TTC549 (cell line): ENCODE results near the gene SH3BP5L.
A peak's percentile ranks its signal among the peaks of the same experiment; 100 is the strongest.
"Not testable (repeated sequence)": the region's sequence is repeated elsewhere in the genome, so short reads cannot be mapped to it uniquely, and the experiment has no call there.

Experiments
- FAIRE-seq: peaks from 2 replicates; lab custom pipeline; 2012; peaks lifted over from hg19 to GRCh38; lab: Jason Lieb, UNC

Gene SH3BP5L

DNA sequence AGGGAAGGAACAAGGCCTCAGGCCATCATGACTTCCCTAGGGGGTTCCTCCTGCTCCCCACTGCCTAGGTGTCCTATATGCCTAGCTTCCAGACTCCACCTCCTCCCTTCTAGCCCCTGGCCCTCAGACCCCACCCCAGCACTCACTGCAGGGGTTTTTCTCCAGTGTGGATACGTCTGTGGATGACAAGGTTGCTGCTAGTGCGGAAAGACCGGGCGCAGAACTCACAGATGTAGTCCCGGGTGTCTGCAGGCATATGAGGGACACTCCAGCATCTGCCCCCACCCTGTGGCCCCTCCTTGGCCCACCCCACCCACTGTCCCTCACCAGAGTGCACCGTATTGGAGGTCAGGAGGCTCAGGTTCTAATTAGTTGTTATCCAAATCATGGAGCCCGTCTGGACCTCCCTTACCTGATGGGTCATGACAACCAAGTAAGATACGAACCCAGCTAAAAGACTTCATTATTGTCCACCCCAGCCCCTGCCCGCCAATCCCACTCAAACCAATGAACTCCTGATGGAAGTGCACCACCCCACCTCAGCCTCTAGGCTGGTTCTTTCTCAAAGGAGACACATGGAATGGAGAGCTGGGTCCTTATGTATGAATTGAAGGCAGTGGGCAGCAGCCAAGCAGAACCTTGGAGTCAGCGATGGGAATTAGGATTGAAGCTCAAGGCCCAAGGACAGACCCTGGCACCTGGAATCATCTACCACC, 25.0 kb upstream of the SH3BP5L start:
- no peak for FAIRE-seq

DNA sequence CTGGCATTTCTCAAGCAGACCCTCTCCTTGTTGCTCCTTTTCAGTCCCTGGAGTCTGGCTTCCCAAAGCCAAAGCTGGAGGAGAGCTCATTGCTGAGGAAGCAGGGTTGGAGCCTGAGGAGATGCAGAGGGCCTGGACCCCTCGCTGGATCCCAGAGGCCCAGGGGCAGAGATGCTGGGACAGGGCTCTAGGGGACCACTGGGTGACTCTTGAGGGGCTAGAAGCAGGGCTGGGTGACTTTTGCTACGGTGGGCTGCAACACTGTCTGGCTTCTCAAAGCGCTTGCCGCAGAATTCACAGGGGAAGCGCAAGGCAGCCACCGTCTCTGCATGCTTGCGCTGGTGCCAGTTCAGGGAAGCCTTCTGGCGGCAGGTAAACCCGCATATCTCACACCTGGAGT, 24.4 kb upstream of the SH3BP5L start:
- no peak for FAIRE-seq

DNA sequence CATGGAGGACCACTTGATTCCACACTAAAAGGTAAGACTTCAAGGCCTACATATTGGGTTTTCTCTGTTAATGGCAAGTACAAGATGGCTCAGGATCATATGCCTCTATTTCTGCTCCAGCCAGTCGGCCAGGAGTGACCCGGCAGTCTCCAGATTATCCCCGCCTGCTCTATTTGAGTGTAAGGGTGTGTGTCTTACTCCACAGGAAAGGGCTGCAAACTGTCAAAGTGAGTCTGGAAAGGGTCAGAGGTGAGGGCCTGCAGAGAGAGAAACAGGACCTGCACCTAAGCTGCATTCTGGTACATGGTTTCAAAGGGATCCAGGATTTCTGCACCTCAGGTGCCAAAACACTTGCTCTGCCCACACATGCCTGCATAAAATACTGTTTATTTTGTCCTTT, 23.9 kb upstream of the SH3BP5L start:
- no peak for FAIRE-seq

DNA sequence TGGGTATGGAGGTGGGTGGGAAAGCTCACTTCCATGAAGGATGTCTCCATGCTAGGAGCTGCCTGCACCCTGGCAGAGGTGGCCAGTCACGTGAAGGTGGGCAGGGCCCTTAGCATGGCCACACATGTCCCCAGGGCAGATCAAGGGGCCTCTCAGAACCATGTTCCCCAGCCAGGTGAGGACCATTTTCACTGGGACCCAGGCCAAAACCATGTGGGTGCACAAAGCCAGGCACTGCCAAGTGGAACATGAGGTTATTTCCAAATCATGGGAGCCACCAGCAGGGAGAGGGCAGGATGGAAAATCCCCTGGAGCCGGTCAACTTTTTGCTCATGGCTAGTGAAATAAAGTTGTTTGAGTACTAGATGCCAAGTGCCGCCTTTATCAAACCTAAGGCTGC, 23.4 kb upstream of the SH3BP5L start:
- FAIRE-seq, result no peak

DNA sequence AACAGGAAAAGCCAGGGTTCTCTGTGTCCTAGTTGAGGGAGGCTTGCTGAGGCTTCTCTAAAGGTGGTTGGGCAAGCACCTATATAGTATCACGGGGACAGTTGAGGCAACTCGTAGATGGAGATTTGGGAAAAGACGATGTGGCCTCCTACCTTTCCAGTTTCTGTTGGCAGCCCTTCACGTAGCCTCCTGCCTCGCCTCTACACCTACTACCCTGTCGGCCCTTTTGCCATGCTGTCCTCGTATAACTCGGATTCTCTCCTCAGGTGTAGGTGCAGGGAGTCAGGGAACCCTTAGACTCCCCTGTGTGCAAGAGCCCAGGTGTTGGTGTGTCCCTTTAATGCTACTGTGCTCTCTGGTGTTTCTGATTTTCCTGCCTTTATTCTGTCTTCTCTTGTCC, 22.9 kb upstream of the SH3BP5L start:
- no peak for FAIRE-seq

DNA sequence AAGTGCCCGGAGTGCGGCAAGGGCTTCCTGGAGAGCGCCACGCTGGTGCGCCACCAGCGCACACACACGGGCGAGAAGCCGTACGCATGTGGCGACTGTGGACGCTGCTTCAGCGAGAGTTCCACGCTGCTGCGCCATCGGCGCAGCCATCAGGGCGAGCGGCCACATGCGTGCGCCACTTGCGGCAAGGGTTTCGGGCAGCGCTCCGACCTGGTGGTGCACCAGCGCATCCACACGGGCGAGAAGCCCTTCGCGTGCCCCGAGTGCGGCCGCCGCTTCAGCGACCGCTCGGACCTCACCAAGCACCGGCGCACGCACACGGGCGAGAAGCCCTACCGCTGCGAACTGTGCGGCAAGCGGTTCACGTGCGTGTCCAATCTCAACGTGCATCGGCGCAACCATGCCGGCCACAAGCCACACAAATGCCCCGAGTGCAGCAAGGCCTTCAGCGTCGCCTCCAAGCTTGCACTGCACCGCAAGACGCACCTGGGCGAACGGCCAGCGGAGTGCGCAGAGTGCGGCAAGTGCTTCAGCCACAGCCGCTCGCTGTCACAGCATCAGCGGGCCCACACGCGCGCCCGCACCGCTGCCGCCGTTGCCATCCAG, 22.3 kb upstream of the SH3BP5L start:
- no peak for FAIRE-seq

DNA sequence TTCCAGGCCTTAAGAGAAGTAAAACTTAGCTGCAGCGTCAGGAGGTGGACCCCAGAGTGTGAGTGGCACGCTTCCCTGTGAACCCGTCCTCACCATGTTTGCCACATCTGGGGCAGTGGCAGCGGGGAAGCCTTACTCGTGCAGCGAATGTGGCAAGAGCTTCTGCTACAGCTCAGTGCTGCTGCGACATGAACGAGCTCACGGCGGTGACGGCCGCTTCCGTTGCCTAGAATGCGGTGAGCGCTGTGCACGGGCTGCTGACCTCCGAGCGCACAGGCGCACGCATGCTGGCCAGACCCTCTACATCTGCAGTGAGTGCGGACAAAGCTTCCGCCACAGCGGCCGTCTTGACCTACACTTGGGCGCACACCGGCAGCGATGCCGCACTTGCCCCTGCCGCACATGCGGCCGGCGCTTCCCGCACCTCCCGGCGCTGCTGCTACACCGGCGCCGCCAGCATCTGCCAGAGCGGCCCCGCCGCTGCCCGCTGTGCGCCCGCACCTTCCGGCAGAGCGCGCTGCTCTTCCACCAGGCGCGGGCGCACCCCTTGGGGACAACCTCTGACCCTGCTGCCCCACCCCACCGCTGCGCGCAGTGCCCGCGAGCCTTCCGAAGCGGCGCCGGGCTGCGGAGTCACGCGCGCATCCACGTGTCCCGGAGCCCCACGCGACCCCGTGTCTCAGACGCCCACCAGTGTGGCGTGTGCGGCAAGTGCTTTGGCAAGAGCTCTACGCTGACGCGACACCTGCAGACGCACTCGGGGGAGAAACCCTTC, 21.7 kb upstream of the SH3BP5L start:
- no peak for FAIRE-seq

DNA sequence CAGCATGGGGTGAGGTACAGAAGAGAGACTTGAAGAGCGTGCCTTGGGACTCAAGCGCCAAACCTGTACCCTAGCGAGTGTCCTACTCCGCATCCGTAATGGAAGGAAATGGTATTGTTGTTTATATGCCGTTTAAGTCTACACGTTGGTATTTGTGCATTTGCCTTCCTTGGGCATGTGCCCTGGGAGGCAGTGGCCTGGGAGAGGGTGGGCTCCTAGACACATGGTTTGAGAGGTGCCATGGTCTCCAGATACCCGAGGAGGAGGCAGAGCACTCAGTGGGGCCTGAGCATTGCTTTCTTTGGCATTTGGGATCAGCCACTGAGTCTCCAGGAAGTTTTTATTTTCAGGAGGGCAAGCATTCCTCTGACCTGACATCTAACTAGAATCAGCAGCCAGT, 18.8 kb upstream of the SH3BP5L start:
- FAIRE-seq, result no peak

DNA sequence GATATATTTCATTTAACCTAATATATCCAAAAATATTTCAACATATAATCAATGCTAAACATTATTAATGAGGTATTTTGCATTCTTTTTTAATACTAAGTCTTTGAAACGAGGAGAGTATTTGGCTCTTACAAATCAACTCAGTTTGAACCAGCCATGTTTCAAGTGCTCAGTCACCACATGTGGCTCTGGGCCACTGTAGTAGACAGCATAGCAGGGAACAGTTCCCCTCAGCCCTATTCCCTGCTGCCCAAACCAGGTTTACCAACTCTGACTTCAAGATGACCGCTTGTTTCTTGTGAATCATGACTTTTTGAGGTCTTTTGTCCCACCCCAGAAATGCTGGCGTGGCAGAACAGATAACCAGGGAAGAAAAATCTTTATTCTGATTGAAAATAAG, 18.0 kb upstream of the SH3BP5L start:
- FAIRE-seq, result no peak

DNA sequence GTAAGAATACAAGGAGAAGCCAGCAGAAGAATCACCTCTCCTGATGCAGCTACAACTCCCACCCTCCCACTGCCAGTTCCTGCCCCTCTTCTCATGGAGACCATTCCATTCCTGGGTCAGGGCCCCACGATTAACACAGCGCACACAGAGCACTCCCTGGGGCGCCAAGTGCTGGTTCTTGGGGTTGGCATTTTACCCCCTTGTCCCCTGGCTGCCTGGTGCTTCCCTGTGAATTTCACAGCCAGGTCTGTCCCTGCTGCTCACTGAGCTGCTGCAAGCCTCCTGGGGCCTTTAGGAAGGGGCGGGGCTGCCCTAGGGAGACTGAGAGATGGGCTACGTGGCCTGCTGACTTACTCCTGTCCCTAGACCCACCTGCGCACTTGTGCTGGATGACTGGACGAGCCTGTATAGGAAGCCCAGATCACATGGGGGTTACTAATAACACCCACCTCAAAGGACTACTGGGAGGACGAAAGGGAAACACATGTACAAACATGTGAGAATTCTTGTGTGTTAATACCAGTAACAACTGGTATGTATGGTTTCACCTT, 17.1 kb upstream of the SH3BP5L start:
- no peak for FAIRE-seq

DNA sequence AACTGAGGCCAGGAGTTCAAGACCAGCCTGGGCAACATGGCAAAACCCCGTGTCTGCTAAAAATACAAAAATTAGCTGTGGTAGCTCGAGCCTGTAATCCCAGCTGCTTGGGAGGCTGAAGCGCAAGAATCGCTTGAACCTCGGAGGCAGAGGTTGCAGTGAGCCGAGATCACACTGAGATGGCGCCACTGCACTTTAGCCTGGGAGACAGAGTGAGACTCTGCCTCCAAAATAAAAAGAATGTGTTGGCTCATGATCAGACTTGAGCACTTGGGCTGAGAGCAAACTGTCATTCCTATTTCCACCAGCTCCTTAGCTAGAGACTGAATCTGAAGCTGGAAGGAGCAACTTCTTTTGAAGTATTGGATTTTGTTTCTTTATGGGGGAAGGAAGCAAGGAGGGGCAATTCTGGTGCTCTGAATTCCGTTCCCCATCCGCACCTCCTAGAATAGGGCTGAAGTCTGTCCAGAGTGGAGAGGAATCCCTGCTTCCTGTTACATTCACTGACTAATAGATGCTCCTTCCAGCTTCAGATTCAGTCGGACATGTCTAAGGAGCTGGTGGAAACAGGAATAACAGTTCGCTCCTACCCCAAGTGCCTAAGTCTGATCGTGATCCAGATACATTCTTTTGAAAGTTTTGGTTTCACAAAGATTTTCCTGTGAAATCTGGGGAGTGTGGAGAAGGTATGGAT, 16.1 kb upstream of the SH3BP5L start:
- no peak for FAIRE-seq

DNA sequence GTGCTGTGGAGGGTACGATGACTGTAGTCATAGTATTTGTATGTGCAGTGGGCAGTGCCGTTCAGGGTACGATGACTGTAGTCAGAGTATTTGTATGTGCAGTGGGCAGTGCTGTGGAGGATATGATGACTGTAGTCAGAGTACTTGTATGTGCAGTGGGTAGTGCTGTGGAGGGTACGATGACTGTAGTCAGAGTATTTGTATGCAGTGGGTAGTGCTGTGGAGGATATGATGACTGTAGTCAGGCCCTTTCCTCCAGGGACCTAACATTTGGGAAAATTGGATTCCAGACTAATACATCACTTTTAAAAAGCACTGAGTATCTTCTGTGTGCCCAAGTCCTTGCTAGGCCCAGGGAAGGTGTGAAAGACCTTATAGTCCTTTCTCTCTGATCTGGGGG, 15.2 kb upstream of the SH3BP5L start:
- no peak for FAIRE-seq

DNA sequence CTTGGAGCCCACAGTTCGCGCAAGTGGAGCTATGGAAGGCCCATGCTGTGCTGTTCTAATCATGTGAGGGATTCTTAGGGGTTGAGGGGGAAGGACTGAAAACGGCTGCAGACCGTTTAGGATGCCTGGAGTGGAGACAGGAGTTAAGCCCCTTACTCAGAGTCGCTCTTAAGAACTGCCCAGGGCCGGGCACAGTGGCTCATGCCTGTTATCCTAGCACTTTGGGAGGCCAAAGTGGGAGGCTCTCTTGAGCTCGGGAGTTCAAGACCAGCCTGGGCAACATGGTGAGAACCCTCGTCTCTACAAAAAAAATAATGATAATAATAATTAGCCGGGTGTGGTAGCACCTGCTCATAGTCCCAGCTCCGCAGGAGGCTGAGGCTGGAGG, 13.4 kb upstream of the SH3BP5L start:
- no peak for FAIRE-seq

DNA sequence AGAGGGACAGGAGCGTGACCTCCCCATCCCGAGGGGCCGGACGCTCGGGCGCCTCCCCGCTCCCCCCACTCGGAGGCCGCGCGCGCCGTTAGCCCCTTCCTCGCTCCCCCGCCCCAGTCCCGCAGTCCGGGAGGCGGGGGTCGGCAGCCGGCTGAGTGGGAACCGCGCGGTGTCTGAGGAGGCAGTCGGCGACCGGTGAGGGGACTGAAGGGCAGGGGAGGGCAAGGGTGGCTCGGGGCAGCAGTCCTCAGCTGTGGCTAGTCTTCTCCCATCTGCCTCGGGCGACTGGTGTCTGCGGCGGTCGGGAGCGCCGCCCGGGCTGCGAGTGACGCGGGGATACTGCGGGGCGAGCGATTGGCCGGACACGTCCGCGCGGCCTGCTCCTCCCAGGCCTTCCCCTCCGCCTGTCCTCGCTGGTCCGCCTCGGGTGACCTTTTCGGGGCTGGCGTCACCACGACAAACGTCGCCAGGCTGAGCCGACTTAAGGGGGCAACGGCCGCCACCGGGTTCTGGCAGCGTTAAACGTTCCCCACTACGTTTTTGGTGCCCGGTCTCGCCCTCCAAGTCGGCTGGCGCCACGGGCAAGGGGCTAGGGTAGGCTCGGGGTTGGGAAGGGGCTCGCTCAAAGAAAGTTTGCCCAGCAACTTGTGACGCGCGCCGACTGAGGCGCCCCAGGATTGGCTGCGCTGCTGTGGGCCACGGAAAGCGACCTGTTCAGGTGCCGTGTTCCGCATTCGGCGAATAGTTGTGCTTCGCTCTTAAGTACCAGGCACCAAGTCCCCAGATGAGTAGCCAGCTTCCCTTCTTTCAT, 12.8 kb upstream of the SH3BP5L start:
- FAIRE-seq, result no peak

DNA sequence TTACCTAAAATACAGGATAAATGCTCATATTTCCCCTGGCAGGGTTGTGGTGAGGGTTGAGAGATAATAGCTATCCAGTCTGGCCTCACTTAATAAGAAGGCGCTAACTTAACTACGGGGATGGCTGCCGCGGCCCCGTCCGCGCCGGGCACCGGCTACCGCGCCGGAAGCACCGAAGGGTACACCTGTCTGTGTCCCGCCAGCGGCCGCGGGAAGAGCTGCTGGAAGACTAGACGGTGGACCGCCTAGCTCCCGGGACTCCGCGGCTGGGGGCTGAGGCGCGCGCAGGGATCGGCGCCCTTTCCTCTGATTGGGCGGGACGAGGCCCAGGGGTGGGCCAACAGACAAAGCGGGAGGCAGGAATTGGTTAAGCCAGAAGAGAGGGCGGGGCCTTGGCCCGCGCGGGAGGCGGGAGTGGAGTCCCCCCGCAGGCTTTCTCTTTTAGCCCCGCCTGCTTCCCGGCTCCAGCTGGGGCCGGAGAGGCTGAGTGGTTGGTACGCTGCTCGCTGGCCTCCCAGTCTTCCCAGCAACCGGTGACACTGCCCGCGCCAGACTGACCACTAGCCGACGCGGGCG, 12.2 kb upstream of the SH3BP5L start, which contains the start of gene ZNF672:
ZNF672 (plus strand) TSS at position 444 of the 576 bp plus-strand sequence. CDS start 9,051 bp downstream, outside the sequence.
- peak; percentile 96 for FAIRE-seq

DNA sequence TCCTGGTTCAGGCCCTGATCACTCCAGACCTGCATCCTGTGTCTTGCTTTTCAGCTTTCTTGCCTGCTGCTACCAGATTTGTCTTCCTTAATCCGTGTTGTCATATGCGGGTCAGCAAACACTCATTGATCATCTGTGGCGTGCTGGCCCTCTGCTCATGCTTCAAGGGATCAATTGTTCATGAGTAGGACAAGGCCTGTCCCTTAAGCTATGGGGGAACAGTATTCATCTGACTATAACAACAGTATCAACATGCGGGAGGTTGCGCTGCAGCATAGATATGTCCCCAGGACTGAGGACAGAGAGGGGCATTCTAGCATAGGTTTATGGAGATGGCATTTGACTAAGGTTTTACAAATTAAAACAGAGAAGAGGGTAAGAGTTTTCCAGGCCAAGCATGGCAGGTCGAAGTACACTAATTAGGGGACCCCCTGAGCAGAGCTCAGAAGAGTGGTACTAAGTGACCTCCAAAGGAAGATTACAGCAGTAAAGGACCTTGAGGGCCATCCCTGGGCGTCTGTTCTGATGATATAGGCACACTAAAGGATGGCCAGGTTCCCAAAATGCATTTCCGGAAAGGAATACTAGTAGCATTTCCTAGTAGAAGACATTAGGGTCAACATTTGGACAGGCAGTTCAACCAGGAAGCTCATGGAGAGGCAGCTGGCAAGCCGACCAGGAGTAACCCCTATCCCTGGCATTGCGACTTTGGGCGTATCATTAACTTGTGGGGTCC, 11.5 kb upstream of the SH3BP5L start:
- no peak for FAIRE-seq

DNA sequence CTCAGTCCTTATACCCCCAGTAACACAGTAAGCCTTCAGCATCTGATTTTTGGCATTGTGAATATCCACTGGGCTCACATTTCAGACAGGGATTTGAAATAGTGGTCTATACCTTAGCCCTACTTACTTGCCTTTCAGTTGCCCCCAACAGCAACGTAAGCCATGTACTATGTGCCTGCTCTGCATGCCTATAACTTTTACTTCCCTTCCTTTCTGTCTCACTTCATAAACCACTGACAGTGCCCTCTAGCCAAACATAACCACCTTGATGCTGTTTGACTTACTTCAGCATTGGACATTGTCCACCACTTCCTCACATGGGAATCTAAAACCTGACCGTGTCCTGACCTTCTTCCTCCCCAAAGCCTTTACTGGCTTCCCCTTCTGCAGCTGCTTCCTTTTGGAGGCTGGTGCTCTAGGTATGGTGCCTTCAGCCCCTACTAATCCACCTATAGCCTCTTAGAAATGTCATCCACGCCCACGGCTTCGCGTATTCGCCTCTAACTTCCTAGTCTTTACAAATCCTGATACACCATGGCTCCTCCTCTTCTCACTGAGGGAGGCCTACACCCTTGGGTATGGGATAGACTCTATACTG, 8.7 kb upstream of the SH3BP5L start:
- FAIRE-seq, result no peak

DNA sequence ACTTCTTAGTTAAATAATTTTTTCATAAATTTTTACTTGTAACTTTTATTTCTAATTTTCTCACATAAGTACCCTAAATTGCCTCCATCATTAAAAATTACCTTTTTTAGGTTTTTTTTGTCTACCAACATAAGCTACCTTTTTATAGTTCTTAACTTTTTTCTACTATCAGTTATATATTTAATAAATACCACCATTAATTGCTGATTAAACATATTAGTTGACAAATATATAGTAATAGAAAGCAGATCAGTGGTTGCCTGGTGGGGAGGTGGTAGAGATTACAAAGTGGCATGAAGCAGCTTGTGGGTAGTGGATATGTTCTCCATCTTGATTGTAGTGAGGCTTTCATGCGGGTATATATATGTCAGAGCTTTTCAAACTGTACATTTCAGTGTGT, 6.1 kb upstream of the SH3BP5L start:
- FAIRE-seq, result peak; percentile 53

DNA sequence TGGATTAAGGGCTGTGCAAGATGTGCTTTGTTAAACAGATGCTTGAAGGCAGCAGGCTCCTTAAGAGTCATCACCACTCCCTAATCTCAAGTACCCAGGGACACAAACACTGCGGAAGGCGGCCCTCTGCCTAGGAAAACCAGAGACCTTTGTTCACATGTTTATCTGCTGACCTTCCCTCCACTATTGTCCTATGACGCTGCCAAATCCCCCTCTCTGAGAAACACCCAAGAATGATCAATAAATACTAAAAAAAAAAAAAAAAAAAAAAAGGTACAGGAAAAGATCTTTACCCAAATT, 5.0 kb upstream of the SH3BP5L start:
- not testable (repeated sequence) for FAIRE-seq

DNA sequence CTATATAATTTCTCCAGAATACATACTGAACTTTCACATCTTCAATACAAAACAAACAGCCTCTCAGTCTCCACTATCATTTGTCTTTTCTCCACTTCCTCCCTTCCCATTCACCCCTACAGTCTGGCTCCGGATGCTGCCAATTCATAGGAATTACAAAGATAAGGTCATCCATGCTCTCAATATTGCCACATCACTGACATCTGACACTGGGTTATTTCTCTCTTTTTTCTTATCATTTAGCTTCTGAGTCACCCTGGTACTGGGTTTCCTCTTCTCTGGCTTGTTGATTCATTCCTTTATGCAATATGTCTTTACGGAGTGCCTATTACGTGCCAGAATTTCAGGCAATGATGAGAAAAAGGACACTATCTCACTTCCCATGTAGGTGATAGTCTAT, 3.1 kb upstream of the SH3BP5L start:
- no peak for FAIRE-seq

DNA sequence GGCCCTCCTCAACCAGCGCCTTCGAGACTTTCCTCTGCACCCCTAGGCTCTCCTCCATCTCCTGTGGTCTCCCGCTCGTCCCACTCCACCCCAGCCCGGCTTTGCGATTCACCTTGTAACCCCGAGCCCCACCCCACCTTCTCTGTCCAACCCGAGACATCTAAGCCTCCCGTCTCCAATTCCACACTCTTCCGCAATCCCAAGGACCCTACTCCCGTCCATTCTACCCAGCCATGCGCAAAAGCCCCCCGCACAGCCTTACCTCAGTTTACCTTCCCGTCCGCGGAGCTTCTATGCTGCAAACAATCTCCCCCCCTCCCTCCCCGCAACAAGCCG, 174 bp downstream of the SH3BP5L start:
- no peak for FAIRE-seq
